Adrenal gland (tissue), 12 donors: ENCODE measurements around the gene TCTA. TPM values are rescaled to one million over a fixed set of nuclear protein-coding genes. Genes with fewer than 3 reads are reported as not detected.
A peak's percentile ranks its signal among the peaks of the same experiment; 100 is the strongest.

ENCODE experiments used
- DNase-seq, 7 donors: peaks; one replicate each; pipeline ENCODE4 v3.0.0-alpha.2; 2019 to 2020
- H3K27ac ChIP-seq, 5 donors: fragments of 200-600 bp; sonication (generic) in 4 of 5; 1 replicate in 3 of 5; 2 replicates in 2 of 5; pipeline versions ENCODE4 v1.5.1 to v1.8.0; 2016 to 2020; ENCODE audit warnings: mild to moderate bottlenecking in 1 of 5
- H3K27me3 ChIP-seq: fragments of 200-600 bp; 2 replicates; pipeline ENCODE4 v1.8.0; 2021
- H3K36me3 ChIP-seq, 2 donors: fragments of 200-600 bp; replicated peaks in 1 of 2; 1 replicate in 1 of 2; 2 replicates in 1 of 2; pipeline versions ENCODE4 v1.5.1 to v1.8.0; 2018 to 2022
- H3K4me1 ChIP-seq, 2 donors: fragments of 200-600 bp; replicated peaks in 1 of 2; 1 replicate in 1 of 2; 2 replicates in 1 of 2; pipeline versions ENCODE4 v1.5.1 to v1.8.0; 2018 to 2021
- H3K4me3 ChIP-seq, 4 donors: fragments of 200-600 bp; sonication (generic) in 3 of 4; one replicate each; pipeline ENCODE4 v1.5.1; 2016 to 2018
- H3K9me3 ChIP-seq, 3 donors: fragments of 200-600 bp; sonication (generic) in 1 of 3; replicated peaks in 1 of 3; 1 replicate in 2 of 3; 2 replicates in 1 of 3; pipeline versions ENCODE4 v1.5.1 to v1.8.0; 2016 to 2021
- POLR2A ChIP-seq, 2 donors: fragments of 450-650 bp; IDR thresholded peaks; one replicate each; pipeline ENCODE4 v1.6.1; 2017; ENCODE audit warnings: antibody characterized with exemption in 2 of 2, mild to moderate bottlenecking in 2 of 2, moderate library complexity in 1 of 2
- WGBS, 4 donors: extraction: QIAGEN DNeasy Blood & Tissue Kit in 2 of 4; methylation state at CpG; one replicate each; pipeline versions ENCODE4 v1.1.5 to v1.1.7; 2013 to 2017; 5-methylcytosine and 5-hydroxymethylcytosine counted together
- intact Hi-C, 2 donors: fragments of 100-400 bp; cut with DNase I; formaldehyde crosslinking; loops; one replicate each; pipeline versions ENCODE4 v1.14.1 to v1.15.0; 2022 to 2023
- polyA plus RNA-seq, 3 donors: library from polyadenylated mRNA; stranded (reverse); fragments of 200-250 nt in 2 of 3; fragments of 350-450 nt in 1 of 3; fragmentation: Illumina TruSeq in 1 of 3; extraction: RNeasy Lipid Tissue Mini Kit (QIAGEN cat#74804) in 1 of 3; gene quantifications; one replicate each; pipeline ENCODE4 v1.2.3, GENCODE V29; 2013 to 2014
- total RNA-seq, 9 donors: library from RNA; depleted of rRNA in 4 of 9; stranded (reverse); fragments of >200 nt in 4 of 9; fragments of 120-200 nt in 1 of 9; fragmentation: NEBNext Ultra II Directional in 1 of 9; extraction: Animal tissue kit (Norgen Biotek cat#: 25700) in 1 of 9; gene quantifications; one replicate each; pipeline versions ENCODE4 v1.1.0 to v1.2.4, GENCODE V29; 2013 to 2023
- TF ChIP-seq, protein P1 (sequence below), 6 experiments: fragments of 450-650 bp in 4 of 6; fragments of 200-600 bp in 2 of 6; sonication (generic) in 1 of 6; IDR thresholded peaks; 1 replicate in 5 of 6; 2 replicates in 1 of 6; pipeline versions ENCODE4 v1.5.1 to v1.8.0; 2016 to 2021; ENCODE audit warnings: antibody characterized with exemption in 6 of 6, mild to moderate bottlenecking in 2 of 6, moderate library complexity in 1 of 6
- donor health status: healthy with polysubstance abuse.
- donor health status: Bipolar disorder and iron deficiency.
- donor health status: DM: yes; HTN: yes; CAD: no.
- donor health status: DM: no; HTN: no; CAD: no.
- donor health status: DM: no; HTN: no; CAD: no.
- donor health status: DM: yes; HTN: yes; CAD: no.

The TCTA gene
- total and polyA plus RNA-seq, 12 donors: 26.9 to 116 (median 44.7) TPM

DNA sequence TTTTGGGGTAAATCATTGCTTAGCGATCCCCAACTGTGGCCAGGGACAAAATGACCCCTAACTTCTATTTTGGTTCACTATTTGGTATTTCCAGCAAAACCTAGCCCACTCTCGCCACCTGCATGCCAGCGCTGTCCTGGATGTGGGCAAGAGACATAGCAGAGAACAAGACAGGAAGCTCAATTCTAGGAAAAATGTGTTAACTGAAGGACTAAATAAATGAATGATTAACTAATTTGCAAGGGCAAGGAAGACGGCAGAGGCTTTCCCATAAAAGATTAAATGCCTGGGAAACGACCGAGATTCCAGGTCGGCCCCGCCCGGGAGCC, 16.5 kb downstream of the TCTA start:
- peaks cover 12 to 14% of the 10 kb centered on the region in 2 donors for H3K4me1 ChIP-seq
- intact Hi-C loops: no loop called here
- H3K4me3 ChIP-seq: peak overlapping the region in 3 of 4 donors; percentile 16 to 58 (median 50)
- H3K27ac ChIP-seq: peak overlapping the region in 4 of 5 donors; percentile 85 to 88 (median 86)
- DNase-seq: no peak
- no peaks in the 10 kb centered on the region for H3K27me3 ChIP-seq
- WGBS, 4 donors: 3 to 6% (median 5%) methylated on average over 9 of the region's 9 CpGs
- H3K36me3 ChIP-seq: peaks cover 0 to 14% of the 10 kb centered on the region in 2 donors
- TF ChIP-seq POLR2A (IDR thresholded peaks at IDR 0.05): no peak
- TF ChIP-seq, protein P1, sequence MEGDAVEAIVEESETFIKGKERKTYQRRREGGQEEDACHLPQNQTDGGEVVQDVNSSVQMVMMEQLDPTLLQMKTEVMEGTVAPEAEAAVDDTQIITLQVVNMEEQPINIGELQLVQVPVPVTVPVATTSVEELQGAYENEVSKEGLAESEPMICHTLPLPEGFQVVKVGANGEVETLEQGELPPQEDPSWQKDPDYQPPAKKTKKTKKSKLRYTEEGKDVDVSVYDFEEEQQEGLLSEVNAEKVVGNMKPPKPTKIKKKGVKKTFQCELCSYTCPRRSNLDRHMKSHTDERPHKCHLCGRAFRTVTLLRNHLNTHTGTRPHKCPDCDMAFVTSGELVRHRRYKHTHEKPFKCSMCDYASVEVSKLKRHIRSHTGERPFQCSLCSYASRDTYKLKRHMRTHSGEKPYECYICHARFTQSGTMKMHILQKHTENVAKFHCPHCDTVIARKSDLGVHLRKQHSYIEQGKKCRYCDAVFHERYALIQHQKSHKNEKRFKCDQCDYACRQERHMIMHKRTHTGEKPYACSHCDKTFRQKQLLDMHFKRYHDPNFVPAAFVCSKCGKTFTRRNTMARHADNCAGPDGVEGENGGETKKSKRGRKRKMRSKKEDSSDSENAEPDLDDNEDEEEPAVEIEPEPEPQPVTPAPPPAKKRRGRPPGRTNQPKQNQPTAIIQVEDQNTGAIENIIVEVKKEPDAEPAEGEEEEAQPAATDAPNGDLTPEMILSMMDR (IDR thresholded peaks at IDR 0.05): peak in 3 of 6 experiments; percentile 3 to 23 (median 15)
- no peaks in the 10 kb centered on the region for H3K9me3 ChIP-seq

DNA sequence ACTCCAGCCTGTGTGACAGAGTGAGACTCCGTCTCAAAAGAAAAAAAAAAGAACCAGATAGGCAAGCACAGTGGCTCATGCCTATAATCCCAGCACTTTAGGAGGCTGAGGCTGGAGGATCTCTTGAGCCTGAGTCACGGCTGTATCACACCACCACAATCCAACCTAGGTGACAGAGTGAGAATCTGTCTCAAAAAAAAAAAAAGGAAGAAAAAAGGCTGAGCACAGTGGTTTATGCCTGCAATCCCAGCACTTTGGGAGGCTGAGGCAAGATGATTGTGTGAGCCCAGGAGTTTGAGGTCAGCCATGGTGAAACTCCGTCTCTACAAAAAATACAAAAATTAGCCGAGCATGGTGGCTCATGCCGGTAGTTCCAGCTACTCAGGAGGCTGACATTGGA, 22.5 kb downstream of the TCTA start:
- Histone ChIP-seq H3K9me3 (no peaks in the 10 kb centered on the region), H3K27me3 (no peaks in the 10 kb centered on the region), H3K4me3 (no peak overlapping the region), H3K27ac (peak overlapping the region in 1 of 5 donors; percentile 6), H3K36me3 (no peaks in the 10 kb centered on the region), H3K4me1 (peaks cover 4% of the 10 kb centered on the region in 2 donors)
- WGBS, 4 donors: 71 to 84% (median 79%) methylated on average over 5 of the region's 5 CpGs
- intact Hi-C loops: no loop called here
- DNase-seq: peak in 1 of 7 donors; percentile 17
- TF ChIP-seq POLR2A (IDR thresholded peaks at IDR 0.05): no peak
- TF ChIP-seq, protein P1 (IDR thresholded peaks at IDR 0.05): no peak

DNA sequence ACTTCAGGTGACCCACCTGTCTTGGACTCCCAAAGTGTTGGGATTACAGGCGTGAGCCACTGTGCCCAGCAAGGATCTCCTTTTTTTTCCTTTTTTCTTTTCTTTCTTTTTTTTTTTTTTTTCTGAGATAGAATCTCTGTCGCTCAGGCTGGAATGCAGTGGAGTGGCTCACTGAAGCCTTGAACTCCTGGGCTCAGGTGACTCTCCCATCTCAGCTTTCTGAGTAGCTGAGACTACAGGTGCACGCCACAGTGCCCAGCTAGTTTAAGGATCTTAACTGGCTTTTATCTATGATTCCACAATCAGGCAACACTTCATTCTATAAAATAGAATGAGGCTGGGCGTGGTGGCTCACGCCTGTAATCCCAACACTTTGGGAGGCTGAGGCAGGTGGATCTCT, 33.2 kb downstream of the TCTA start:
- 84 to 94% (median 94%) methylated on average over 5 of the region's 5 CpGs for WGBS, 4 donors
- H3K4me3 ChIP-seq: no peak overlapping the region
- intact Hi-C loops: loop anchor here in 1 of 2 donors (10.0 kb wide), 1 partner anchor 121 kb away; no protein-coding TSS in a partner anchor
- no peak for TF ChIP-seq POLR2A (IDR thresholded peaks at IDR 0.05)
- TF ChIP-seq, protein P1 (IDR thresholded peaks at IDR 0.05): no peak
- H3K27ac ChIP-seq: peak overlapping the region in 1 of 5 donors; percentile 34
- no peaks in the 10 kb centered on the region for H3K27me3 ChIP-seq
- H3K9me3 ChIP-seq: no peaks in the 10 kb centered on the region
- H3K36me3 ChIP-seq: no peaks in the 10 kb centered on the region
- DNase-seq: no peak
- peaks cover 0 to 9% of the 10 kb centered on the region in 2 donors for H3K4me1 ChIP-seq

DNA sequence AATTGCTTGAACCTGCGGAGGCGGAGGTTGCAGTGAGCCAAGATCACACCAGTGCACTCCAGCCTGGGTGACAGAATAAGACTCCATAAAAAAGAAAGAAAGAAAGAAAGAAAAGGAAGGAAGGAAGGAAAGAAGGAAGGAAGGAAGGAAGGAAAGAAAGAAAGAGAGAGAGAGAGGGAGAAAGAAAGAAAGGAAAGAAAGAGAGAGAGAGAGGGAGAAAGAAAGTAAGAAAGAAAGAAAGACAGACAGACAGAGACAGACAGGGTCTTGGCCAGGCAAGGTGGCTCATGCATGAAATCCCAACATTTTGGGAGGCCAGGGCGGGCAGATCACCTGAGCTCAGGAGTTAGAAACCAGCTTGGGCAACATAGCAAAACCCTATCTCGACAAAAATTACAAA, 41.4 kb downstream of the TCTA start:
- DNase-seq: no peak
- no peak overlapping the region for H3K27ac ChIP-seq
- no peaks in the 10 kb centered on the region for H3K27me3 ChIP-seq
- H3K9me3 ChIP-seq: no peaks in the 10 kb centered on the region
- peaks cover 0 to 4% of the 10 kb centered on the region in 2 donors for H3K4me1 ChIP-seq
- H3K36me3 ChIP-seq: no peaks in the 10 kb centered on the region
- intact Hi-C loops: loop anchor here in 1 of 2 donors (10.0 kb wide), 1 partner anchor 119 kb away; no protein-coding TSS in a partner anchor
- H3K4me3 ChIP-seq: no peak overlapping the region
- TF ChIP-seq, protein P1 (IDR thresholded peaks at IDR 0.05): no peak
- TF ChIP-seq POLR2A (IDR thresholded peaks at IDR 0.05): no peak
- 90 to 98% (median 95%) methylated on average over 4 of the region's 4 CpGs for WGBS, 4 donors
